HUES48 (cell line): ENCODE measurements around the gene SLC35F4.
"Not testable (repeated sequence)": the region's sequence is repeated elsewhere in the genome, so short reads cannot be mapped to it uniquely, and the experiment has no call there.

Experiments used
- H3K27ac ChIP-seq: one replicate; pipeline ENCODE4 v1.7.0; 2013; ENCODE audit warnings: low read depth, low read length, inconsistent platforms
- H3K27me3 ChIP-seq: 2 replicates; pipeline ENCODE4 v1.6.1; 2013; ENCODE audit warnings: mild to moderate bottlenecking, low read length; ENCODE audit not compliant: control insufficient read depth, insufficient read depth
- H3K36me3 ChIP-seq: 2 replicates; pipeline ENCODE4 v1.6.1; 2013; ENCODE audit warnings: low read length; ENCODE audit not compliant: control insufficient read depth, insufficient read depth
- H3K4me1 ChIP-seq: 2 replicates; pipeline ENCODE4 v1.6.1; 2013; ENCODE audit warnings: mild to moderate bottlenecking, low read length; ENCODE audit not compliant: control insufficient read depth, insufficient read depth
- H3K4me3 ChIP-seq: 2 replicates; pipeline ENCODE4 v1.5.1; 2013; ENCODE audit warnings: mild to moderate bottlenecking, low read depth, low read length
- H3K9ac ChIP-seq: 2 replicates; pipeline ENCODE4 v1.6.1; 2013; ENCODE audit warnings: mild to moderate bottlenecking, low read depth, low read length, moderate library complexity
- H3K9me3 ChIP-seq: 2 replicates; pipeline ENCODE4 v1.6.1; 2013; ENCODE audit warnings: low read length; ENCODE audit not compliant: control insufficient read depth, insufficient read depth

SLC35F4 gene

DNA sequence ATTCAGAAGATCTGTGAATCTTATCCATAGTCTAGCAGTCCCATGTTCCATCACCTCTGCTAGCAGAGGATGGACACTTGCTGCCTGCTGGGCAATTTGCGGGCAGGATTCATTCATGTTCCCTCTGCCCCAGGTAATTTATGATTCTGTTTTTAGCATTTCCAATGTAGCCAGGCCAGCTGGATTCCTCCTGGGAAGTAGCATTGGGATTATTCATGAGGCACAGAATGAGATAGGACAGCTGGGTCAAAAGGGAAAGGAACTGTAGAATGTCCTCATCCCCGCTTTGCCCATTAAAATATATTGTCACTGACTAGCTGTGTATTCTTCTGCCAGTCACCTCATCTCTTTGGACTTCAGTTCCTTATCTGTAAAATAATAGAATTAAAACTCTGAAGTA lies 68.7 kb downstream of the SLC35F4 start:
- Histone ChIP-seq H3K9me3 (no peaks in the 10 kb centered on the region), H3K27ac (no peak overlapping the region), H3K27me3 (no peaks in the 10 kb centered on the region), H3K4me3 (no peak overlapping the region), H3K36me3 (no peaks in the 10 kb centered on the region), H3K4me1 (0 out of 2 replicates have a peak, but pooled peaks cover 2% of the 10 kb centered on the region), H3K9ac (no peak overlapping the region)

DNA sequence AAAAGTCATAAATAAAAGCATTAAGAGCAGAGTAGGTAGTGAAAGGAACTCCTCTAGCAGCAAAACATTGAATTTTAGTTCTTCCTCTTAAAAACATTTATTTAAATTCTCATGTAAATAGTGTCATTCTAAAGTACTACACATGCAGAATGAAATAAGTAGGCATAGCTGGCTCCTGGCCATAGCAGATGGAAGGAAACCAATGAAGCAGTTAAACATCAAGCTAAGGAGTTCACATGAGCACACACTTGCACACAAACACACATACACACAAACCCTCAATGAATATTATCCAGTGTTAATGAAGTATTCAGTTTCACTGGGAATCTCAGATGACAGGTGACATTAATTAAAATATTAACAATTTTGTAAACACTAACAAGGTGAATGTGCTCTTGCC lies 69.3 kb downstream of the SLC35F4 start:
- Histone ChIP-seq H3K9me3 (no peaks in the 10 kb centered on the region), H3K27me3 (no peaks in the 10 kb centered on the region), H3K4me1 (0 out of 2 replicates have a peak, but pooled peaks cover 2% of the 10 kb centered on the region), H3K4me3 (no peak overlapping the region), H3K36me3 (no peaks in the 10 kb centered on the region), H3K27ac (no peak overlapping the region), H3K9ac (no peak overlapping the region)

DNA sequence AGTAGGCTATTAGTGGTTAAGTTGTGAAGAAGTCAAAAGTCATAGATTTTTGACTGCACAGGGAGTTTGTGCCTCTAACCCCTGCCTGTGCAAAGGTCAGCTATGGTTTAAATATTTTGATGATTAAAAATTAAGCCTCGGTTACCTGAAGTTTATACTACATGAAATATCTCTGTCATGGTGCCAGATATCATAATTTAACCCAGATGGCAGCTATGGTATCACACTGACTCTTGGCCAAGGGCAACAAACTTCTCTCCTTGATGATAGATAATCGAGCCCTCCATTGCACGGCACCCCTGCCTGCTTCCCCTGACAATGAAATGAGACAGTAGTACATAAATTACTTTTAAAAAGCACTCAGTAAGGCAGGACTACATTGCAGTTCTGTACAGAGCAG lies 80.8 kb downstream of the SLC35F4 start:
- H3K27me3 ChIP-seq, result no peaks in the 10 kb centered on the region
- no peak overlapping the region for H3K9ac ChIP-seq
- H3K36me3 ChIP-seq, result no peaks in the 10 kb centered on the region
- H3K4me1 ChIP-seq, result peaks cover 3% of the 10 kb centered on the region; the same call in 1 of the 2 replicates
- no peak overlapping the region for H3K4me3 ChIP-seq
- peaks cover 4% of the 10 kb centered on the region for H3K9me3 ChIP-seq
- H3K27ac ChIP-seq, result no peak overlapping the region

DNA sequence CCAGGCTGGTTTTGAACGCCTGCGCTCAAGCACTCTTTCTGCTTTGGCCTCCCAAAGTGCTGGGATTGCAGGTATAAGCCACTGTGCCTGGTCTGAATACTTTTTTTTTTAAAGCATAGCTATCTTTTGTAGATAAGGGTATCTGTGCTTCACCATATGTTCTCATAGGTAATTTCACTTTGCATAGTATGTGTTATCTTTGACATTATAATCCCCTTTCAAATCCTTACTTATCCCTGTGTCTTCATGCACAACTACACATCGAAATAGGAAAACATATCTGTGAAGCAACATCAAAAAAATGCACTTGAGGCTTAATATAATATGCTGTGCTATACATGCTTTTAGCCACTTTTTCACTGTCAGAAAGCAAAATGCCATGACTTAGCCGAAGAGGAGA lies 94.1 kb downstream of the SLC35F4 start:
- Histone ChIP-seq H3K36me3 (no peaks in the 10 kb centered on the region), H3K27ac (no peak overlapping the region), H3K27me3 (no peaks in the 10 kb centered on the region), H3K4me1 (no peaks in the 10 kb centered on the region), H3K9me3 (no peaks in the 10 kb centered on the region), H3K9ac (no peak overlapping the region), H3K4me3 (no peak overlapping the region)

DNA sequence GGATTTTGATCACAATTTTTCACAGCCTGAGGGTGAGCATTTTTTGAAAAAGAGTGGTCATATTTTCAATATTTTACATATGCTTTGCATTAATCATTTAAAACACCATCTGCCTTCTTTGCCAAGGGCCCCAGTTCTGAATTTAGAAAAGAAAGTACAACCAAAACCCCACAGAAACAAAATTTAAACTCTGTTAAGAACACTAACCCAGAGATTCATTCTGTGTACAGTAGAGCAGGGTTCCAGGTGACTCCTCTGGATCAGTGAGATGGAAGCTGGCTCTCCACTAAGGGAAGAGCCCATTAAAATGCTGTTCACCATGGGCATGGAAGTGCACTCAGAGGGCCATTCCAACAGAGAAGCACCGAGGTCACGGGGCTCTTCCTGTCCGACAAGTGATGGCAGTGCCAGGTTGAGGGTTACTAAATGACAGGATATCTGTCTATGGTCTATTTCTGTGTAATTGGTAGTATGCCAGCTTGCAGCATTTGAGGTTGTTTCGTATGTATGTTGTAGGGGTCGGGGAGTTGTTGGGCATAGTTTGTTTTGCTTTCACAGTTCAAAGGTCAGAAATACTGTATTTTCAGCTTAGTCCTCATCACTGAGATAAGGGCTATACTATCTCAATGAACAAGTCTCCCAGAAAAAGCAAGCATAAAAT lies 95.9 kb downstream of the SLC35F4 start:
- Histone ChIP-seq H3K9ac (no peak overlapping the region), H3K4me1 (no peaks in the 10 kb centered on the region), H3K9me3 (no peaks in the 10 kb centered on the region), H3K36me3 (no peaks in the 10 kb centered on the region), H3K27me3 (no peaks in the 10 kb centered on the region), H3K4me3 (no peak overlapping the region), H3K27ac (no peak overlapping the region)

DNA sequence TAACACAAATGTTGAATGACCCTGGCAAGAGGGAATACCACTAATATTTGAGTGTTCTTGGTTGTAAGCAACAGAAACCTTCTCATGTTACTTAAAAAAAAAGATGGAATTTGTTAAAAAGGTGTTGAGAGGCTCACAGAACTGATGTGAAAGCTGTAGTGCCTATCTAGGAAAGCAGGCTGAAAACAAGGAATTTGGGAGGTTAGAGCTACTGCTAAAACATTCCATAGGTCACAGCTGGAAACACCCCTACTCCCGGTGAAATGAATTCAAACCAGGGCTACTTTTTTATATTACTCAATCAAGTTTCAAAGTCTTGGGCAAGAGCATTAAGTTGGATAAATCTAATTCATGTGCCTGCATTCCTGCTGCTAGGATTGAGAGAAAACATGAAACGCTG lies 104.1 kb downstream of the SLC35F4 start:
- Histone ChIP-seq H3K4me1 (peaks cover 10% of the 10 kb centered on the region; the same call in 1 of the 2 replicates), H3K9ac (no peak overlapping the region), H3K27me3 (no peaks in the 10 kb centered on the region), H3K27ac (no peak overlapping the region), H3K9me3 (no peaks in the 10 kb centered on the region), H3K4me3 (no peak overlapping the region), H3K36me3 (no peaks in the 10 kb centered on the region)

DNA sequence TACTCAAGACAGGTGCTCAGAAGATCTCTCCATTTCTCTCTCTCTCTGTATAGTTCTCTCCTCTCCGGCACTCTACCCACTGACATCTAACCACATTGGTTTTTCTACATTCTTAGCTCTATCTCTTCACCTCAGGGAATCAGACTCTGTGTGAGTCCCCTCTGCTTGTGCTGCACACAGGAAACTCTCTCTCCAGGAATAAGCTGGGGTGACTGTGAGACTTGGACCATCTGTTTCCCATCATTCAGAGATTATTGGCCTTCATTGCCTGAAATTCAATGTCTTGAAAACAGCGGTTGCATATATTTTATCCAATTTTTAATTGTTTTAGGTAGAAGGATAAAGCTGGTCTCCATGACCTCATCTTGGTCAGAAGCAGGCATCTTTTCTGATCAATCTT lies 105.0 kb downstream of the SLC35F4 start:
- Histone ChIP-seq H3K4me3 (no peak overlapping the region), H3K4me1 (peaks cover 10% of the 10 kb centered on the region; the same call in 1 of the 2 replicates), H3K36me3 (no peaks in the 10 kb centered on the region), H3K9me3 (no peaks in the 10 kb centered on the region), H3K27me3 (no peaks in the 10 kb centered on the region), H3K27ac (no peak overlapping the region), H3K9ac (no peak overlapping the region)

DNA sequence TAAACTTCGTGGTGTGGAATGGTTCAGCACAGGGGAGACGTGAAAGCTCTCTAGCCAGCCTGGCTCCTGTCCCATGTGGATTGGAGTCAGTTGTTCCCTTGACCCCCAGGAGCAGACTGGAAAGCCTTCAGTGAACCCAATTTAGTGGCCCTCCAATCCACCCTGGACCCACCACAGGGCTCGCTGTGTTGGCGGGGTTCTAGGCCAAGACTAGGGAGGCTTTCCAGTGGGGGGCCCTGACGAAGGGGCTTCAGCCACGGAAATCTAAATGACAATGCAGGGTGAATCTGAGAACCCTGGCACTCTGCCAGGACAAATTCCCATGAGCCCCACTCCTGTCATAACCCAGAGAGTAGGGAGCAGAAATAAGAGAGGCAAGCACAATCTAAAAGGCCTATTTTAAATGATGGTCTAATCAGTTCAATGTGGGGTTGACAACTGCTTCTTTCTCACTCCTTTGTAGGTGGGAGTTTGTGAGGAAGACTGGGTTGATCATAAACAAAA lies 110.8 kb downstream of the SLC35F4 start:
- Histone ChIP-seq H3K9ac (no peak overlapping the region), H3K36me3 (no peaks in the 10 kb centered on the region), H3K4me3 (no peak overlapping the region), H3K27me3 (no peaks in the 10 kb centered on the region), H3K27ac (no peak overlapping the region), H3K4me1 (no peaks in the 10 kb centered on the region), H3K9me3 (no peaks in the 10 kb centered on the region)

DNA sequence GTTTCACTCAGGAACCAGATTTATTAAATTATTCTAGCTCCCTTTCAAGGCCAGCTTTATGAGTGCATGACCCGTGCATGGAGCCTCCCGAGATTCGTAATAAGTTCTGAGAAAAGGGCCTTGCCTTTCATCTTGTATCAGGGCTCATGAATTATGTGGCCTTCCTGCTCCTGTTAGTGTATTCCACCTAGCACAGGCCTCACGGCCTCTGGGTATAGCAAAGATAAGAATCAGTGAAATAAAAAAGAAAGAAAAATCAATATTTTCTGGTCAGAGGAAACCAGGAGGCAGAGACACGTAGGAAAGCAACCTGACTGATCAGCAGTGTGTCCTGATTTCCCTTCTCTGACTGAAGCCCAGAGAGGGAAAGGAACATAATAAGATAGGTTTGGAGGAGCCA lies 111.4 kb downstream of the SLC35F4 start:
- Histone ChIP-seq H3K27ac (no peak overlapping the region), H3K9me3 (no peaks in the 10 kb centered on the region), H3K36me3 (no peaks in the 10 kb centered on the region), H3K4me3 (no peak overlapping the region), H3K27me3 (no peaks in the 10 kb centered on the region), H3K4me1 (no peaks in the 10 kb centered on the region), H3K9ac (no peak overlapping the region)

DNA sequence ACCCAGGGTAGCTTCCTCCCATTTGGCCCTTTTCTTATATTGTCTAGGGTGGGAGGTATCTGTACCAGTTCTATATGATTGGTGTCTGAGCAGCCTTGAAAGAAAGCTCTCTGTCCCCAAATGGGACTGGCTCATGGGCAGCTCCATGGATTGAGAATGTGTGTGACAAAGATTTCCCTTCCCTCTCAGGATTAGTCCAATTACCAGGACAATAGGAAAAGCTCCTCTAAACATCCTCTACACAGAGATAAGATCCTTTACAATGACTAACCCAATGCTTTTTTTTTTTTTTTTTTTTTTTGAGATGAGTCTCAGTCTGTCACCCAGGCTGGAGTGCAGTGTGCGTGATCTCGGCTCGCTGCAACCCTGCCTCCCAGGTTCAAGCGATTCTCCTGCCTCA lies 112.1 kb downstream of the SLC35F4 start:
- H3K27ac ChIP-seq, result no peak overlapping the region
- H3K4me1 ChIP-seq, result no peaks in the 10 kb centered on the region
- no peak overlapping the region for H3K4me3 ChIP-seq
- no peaks in the 10 kb centered on the region for H3K27me3 ChIP-seq
- H3K9ac ChIP-seq, result no peak overlapping the region
- H3K9me3 ChIP-seq, result no peaks in the 10 kb centered on the region
- H3K36me3 ChIP-seq, result no peaks in the 10 kb centered on the region

DNA sequence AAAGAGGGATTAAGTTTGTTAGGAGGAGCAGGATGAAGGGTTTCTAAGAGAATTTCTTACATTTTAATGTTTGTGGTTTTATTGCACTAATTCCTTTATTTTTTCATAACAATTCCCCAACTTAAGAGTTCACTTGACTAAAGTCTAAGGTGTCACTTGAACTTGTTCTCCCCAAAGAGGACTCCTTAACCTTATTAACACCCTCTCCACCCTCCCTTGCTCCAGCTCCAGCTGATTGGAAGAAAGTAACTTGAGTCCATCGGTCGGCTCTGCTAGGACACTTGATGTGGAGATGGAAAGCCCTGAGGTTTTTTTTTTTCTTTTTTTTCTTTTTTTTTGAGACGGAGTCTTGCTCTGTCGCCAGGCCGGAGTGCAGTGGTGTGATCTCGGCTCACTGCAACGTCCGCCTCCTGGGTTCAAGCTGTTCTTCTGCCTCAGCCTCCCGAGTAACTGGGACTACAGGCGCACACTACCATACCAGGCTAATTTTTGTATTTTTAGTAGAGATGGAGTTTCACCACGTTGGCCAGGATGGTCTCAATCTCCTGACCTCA lies 113.7 kb downstream of the SLC35F4 start:
- H3K4me3 ChIP-seq, H3K27ac ChIP-seq, H3K36me3 ChIP-seq, H3K4me1 ChIP-seq, H3K27me3 ChIP-seq, H3K9me3 ChIP-seq, H3K9ac ChIP-seq: not testable (repeated sequence)
